ENCODE data around the gene ENPP1. TPM values are rescaled to one million over a fixed set of nuclear protein-coding genes. Genes with fewer than 3 reads are reported as not detected.

Gene ENPP1
- total RNA-seq, 1 experiment from 2014 or later: 29.7 TPM

DNA sequence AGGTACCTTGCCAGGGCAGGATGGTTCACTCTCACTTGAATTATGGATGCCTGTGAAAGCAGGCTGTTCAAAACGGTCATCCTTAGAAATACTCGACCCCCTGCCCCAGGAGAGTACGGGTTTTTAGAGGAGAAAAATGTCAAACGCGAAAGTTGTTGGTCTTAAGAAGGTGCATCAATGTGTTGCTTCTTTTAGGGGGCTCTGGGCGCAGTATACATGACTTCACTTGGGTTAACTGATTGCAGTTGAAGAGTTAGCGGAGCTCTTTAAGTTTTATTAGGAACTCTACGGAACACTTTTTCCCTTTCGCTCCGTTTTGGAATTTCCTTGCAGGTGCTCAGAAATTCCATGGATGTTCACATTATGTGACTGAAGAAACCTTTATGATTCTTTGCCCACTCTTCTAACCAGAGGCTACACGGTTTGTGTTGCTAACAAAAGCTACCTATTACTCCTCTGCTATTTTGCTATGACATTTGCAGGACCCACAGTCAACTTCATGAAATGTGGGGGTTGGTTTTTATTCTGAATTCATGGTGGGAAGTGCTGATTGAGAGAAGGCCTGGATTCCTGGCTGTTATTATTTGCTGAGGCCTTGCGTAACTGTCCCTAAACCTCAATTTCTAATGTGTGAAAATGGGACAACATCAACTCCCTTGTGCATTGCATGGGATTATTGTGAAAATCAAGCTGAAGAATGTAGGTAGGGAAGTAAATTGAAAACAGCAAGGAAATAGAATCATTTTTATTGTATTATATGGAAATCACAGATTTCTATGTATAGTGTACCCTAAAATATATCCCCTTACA is 845 bp downstream of the ENPP1 start:
- ATAC-seq: no peak
- peaks cover 39% of the 10 kb centered on the region for H3K27me3 Mint-ChIP-seq (ENCODE audit: low read depth)
- peaks cover 38% of the 10 kb centered on the region for H3K4me1 Mint-ChIP-seq
- H3K4me3 Mint-ChIP-seq: peak overlapping the region; percentile 89
- no peak for DNase-seq (ENCODE audit: low spot score)
- TF ChIP-seq, protein P1, sequence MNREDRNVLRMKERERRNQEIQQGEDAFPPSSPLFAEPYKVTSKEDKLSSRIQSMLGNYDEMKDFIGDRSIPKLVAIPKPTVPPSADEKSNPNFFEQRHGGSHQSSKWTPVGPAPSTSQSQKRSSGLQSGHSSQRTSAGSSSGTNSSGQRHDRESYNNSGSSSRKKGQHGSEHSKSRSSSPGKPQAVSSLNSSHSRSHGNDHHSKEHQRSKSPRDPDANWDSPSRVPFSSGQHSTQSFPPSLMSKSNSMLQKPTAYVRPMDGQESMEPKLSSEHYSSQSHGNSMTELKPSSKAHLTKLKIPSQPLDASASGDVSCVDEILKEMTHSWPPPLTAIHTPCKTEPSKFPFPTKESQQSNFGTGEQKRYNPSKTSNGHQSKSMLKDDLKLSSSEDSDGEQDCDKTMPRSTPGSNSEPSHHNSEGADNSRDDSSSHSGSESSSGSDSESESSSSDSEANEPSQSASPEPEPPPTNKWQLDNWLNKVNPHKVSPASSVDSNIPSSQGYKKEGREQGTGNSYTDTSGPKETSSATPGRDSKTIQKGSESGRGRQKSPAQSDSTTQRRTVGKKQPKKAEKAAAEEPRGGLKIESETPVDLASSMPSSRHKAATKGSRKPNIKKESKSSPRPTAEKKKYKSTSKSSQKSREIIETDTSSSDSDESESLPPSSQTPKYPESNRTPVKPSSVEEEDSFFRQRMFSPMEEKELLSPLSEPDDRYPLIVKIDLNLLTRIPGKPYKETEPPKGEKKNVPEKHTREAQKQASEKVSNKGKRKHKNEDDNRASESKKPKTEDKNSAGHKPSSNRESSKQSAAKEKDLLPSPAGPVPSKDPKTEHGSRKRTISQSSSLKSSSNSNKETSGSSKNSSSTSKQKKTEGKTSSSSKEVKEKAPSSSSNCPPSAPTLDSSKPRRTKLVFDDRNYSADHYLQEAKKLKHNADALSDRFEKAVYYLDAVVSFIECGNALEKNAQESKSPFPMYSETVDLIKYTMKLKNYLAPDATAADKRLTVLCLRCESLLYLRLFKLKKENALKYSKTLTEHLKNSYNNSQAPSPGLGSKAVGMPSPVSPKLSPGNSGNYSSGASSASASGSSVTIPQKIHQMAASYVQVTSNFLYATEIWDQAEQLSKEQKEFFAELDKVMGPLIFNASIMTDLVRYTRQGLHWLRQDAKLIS (CRISPR knock-in tag; IDR thresholded peaks at IDR 0.05; ENCODE audit: borderline replicate concordance): no peak
- no peak overlapping the region for H3K27ac Mint-ChIP-seq
- ChIA-PET POLR2A (interaction anchor here (1.4 kb wide), 1 partner anchor 143 kb away, joined by 4 read pairs; the partner anchor contains the start of gene CCN2), CTCF (no interaction called here)
- peaks cover 3% of the 10 kb centered on the region for H3K36me3 Mint-ChIP-seq
- H3K9me3 Mint-ChIP-seq: peaks cover 3% of the 10 kb centered on the region

GRCh38 chr6:131811500-131811899 is 3.7 kb downstream of the ENPP1 start:
- ChIA-PET POLR2A (no interaction called here), CTCF (no interaction called here)
- DNase-seq (ENCODE audit: low spot score) (no peak), ATAC-seq (no peak)
- no peaks in the 10 kb centered on the region for H3K9me3 Mint-ChIP-seq
- TF ChIP-seq SP1 (CRISPR knock-in tag; conservative IDR thresholded peaks at IDR 0.05) (no peak), ZMAT4 (CRISPR knock-in tag; IDR thresholded peaks at IDR 0.05) (no peak), ZNF416 (CRISPR knock-in tag; IDR thresholded peaks at IDR 0.05) (no peak), JUN (CRISPR knock-in tag; IDR thresholded peaks at IDR 0.05) (no peak), SMAD4 (CRISPR knock-in tag; IDR thresholded peaks at IDR 0.05) (no peak)
- TF ChIP-seq, protein P2, sequence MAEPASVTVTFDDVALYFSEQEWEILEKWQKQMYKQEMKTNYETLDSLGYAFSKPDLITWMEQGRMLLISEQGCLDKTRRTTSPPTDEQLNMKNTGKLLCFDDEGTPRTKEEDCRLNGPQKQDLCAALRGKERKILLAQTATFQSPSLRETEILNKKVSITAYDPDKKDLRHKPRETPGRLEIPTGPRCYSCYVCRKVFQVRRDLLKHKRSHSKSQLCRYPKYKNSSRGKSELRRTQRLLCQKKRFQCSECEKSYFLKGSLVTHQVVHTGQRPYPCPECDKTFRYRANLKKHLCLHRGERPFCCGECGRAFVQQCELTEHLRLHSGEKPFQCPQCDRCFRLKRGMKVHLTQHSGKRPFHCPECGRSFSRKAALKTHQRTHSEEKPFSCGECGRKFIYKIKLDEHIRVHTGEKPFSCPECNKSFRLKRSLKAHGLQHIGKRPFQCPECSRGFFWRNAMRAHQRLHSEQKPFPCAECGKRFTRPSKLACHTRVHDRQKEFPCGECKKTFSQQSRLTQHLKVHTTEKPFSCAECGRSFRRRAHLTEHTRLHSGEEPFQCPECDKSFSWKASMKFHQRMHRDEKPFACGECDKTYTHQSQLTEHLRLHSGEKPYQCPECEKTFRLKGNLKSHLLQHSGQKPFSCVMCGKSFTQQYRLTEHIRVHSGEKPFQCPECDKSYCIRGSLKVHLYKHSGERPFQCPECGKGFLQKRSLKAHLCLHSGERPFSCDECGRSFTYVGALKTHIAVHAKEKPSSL (CRISPR knock-in tag; conservative IDR thresholded peaks at IDR 0.05): no peak
- H3K27me3 Mint-ChIP-seq (ENCODE audit: low read depth): peaks cover 23% of the 10 kb centered on the region
- peaks cover 39% of the 10 kb centered on the region for H3K4me1 Mint-ChIP-seq
- H3K4me3 Mint-ChIP-seq: no peak overlapping the region
- H3K27ac Mint-ChIP-seq: no peak overlapping the region
- H3K36me3 Mint-ChIP-seq: no peaks in the 10 kb centered on the region

DNA sequence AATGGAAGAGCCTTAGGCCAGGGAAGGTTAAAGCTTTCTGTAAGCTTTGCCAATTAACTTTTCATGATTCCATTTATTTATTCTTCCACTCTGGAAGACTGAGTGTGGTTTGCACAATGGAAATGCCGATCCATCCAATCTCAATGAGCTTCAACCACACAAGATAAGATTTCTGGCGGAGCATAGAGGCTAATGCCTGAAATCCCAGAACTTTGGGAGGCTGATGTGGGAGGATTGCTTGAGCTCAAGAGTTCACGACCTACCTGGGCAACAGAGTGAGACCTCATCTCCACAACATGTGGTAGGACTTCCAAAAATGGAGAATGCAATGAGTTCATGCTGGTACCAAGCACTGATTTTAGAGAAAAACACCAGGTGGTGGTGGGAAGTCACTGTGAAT is 6.2 kb downstream of the ENPP1 start:
- CTCF ChIA-PET: no interaction called here
- TF ChIP-seq ZNF317 (CRISPR knock-in tag; IDR thresholded peaks at IDR 0.05; ENCODE audit: borderline replicate concordance, low read depth) (no peak), PRRX2 (CRISPR knock-in tag; IDR thresholded peaks at IDR 0.05) (no peak), FOXP1 (CRISPR knock-in tag; IDR thresholded peaks at IDR 0.05; ENCODE audit: borderline replicate concordance) (no peak), GTF2I (CRISPR knock-in tag; conservative IDR thresholded peaks at IDR 0.05) (no peak), CTCF (IDR thresholded peaks at IDR 0.05) (no peak), MYBL2 (CRISPR knock-in tag; IDR thresholded peaks at IDR 0.05) (no peak), IRF1 (CRISPR knock-in tag; IDR thresholded peaks at IDR 0.05) (no peak), JUN (CRISPR knock-in tag; IDR thresholded peaks at IDR 0.05) (no peak), GABPB1 (CRISPR knock-in tag; IDR thresholded peaks at IDR 0.05) (no peak), ZNF416 (CRISPR knock-in tag; IDR thresholded peaks at IDR 0.05) (no peak)
- TF ChIP-seq, protein P3, sequence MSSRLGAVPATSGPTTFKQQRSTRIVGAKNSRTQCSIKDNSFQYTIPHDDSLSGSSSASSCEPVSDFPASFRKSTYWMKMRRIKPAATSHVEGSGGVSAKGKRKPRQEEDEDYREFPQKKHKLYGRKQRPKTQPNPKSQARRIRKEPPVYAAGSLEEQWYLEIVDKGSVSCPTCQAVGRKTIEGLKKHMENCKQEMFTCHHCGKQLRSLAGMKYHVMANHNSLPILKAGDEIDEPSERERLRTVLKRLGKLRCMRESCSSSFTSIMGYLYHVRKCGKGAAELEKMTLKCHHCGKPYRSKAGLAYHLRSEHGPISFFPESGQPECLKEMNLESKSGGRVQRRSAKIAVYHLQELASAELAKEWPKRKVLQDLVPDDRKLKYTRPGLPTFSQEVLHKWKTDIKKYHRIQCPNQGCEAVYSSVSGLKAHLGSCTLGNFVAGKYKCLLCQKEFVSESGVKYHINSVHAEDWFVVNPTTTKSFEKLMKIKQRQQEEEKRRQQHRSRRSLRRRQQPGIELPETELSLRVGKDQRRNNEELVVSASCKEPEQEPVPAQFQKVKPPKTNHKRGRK (CRISPR knock-in tag; IDR thresholded peaks at IDR 0.05; ENCODE audit: borderline replicate concordance): no peak
- TF ChIP-seq, protein P4, sequence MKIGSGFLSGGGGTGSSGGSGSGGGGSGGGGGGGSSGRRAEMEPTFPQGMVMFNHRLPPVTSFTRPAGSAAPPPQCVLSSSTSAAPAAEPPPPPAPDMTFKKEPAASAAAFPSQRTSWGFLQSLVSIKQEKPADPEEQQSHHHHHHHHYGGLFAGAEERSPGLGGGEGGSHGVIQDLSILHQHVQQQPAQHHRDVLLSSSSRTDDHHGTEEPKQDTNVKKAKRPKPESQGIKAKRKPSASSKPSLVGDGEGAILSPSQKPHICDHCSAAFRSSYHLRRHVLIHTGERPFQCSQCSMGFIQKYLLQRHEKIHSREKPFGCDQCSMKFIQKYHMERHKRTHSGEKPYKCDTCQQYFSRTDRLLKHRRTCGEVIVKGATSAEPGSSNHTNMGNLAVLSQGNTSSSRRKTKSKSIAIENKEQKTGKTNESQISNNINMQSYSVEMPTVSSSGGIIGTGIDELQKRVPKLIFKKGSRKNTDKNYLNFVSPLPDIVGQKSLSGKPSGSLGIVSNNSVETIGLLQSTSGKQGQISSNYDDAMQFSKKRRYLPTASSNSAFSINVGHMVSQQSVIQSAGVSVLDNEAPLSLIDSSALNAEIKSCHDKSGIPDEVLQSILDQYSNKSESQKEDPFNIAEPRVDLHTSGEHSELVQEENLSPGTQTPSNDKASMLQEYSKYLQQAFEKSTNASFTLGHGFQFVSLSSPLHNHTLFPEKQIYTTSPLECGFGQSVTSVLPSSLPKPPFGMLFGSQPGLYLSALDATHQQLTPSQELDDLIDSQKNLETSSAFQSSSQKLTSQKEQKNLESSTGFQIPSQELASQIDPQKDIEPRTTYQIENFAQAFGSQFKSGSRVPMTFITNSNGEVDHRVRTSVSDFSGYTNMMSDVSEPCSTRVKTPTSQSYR (CRISPR knock-in tag; IDR thresholded peaks at IDR 0.05): no peak

More for the DNA sequence above, 6.2 kb downstream of the ENPP1 start:
- Mint-ChIP-seq H3K9me3 (no peaks in the 10 kb centered on the region), H3K27ac (no peak overlapping the region), H3K27me3 (ENCODE audit: low read depth) (peaks cover 5% of the 10 kb centered on the region; the same call in 1 of the 2 replicates), H3K36me3 (no peaks in the 10 kb centered on the region), H3K4me1 (peaks cover 27% of the 10 kb centered on the region), H3K4me3 (no peak overlapping the region)
- POLR2A ChIA-PET: no interaction called here
- DNase-seq (ENCODE audit: low spot score) (no peak), ATAC-seq (no peak)

All from WTC11 (cell line).